Glutamatergic neuron (in vitro differentiated cells): Measurements from ENCODE around the gene PRR7. TPM values are rescaled to one million over a fixed set of nuclear protein-coding genes. Genes with fewer than 3 reads are reported as not detected.

Experiments used
- DNase-seq: peaks from one replicate; pipeline ENCODE4 v3.0.0; 2022
- H3K27ac Mint-ChIP-seq: one replicate; pipeline ENCODE4 v1.8.0; 2020; ENCODE audit warnings: mild to moderate bottlenecking, mixed read lengths, inconsistent platforms; ENCODE audit not compliant: unreplicated experiment
- H3K27me3 Mint-ChIP-seq: one replicate; pipeline ENCODE4 v1.8.0; 2020; ENCODE audit warnings: mild to moderate bottlenecking, moderate library complexity, mixed read lengths, inconsistent platforms; ENCODE audit not compliant: unreplicated experiment
- H3K36me3 Mint-ChIP-seq: one replicate; pipeline ENCODE4 v1.8.0; 2020; ENCODE audit warnings: mild to moderate bottlenecking, mixed read lengths, inconsistent platforms; ENCODE audit not compliant: unreplicated experiment
- H3K4me1 Mint-ChIP-seq: one replicate; pipeline ENCODE4 v1.8.0; 2020; ENCODE audit warnings: mild to moderate bottlenecking, low read depth, mixed read lengths, inconsistent platforms; ENCODE audit not compliant: unreplicated experiment
- H3K4me3 Mint-ChIP-seq: one replicate; pipeline ENCODE4 v1.8.0; 2020; ENCODE audit warnings: mild to moderate bottlenecking, mixed read lengths, inconsistent platforms; ENCODE audit not compliant: unreplicated experiment
- H3K9me3 Mint-ChIP-seq: one replicate; pipeline ENCODE4 v1.8.0; 2020; ENCODE audit warnings: mild to moderate bottlenecking, moderate library complexity, mixed read lengths, inconsistent platforms; ENCODE audit not compliant: unreplicated experiment
- CTCF ChIP-seq: fragments of 200-600 bp; sonication (generic); IDR thresholded peaks from one replicate; pipeline ENCODE4 v1.5.0; 2021; ENCODE audit not compliant: partially characterized antibody, unreplicated experiment
- total RNA-seq: library from RNA; stranded (reverse); fragmentation: NEBNext Ultra II Directional; extraction: Animal tissue kit (Norgen Biotek cat#: 25700); gene quantifications from one replicate; pipeline ENCODE4 v1.2.1, GENCODE V29; 2021; ENCODE audit not compliant: unreplicated experiment

Gene PRR7
- total RNA-seq, 1 donor from 2014 or later: 4.1 TPM

DNA sequence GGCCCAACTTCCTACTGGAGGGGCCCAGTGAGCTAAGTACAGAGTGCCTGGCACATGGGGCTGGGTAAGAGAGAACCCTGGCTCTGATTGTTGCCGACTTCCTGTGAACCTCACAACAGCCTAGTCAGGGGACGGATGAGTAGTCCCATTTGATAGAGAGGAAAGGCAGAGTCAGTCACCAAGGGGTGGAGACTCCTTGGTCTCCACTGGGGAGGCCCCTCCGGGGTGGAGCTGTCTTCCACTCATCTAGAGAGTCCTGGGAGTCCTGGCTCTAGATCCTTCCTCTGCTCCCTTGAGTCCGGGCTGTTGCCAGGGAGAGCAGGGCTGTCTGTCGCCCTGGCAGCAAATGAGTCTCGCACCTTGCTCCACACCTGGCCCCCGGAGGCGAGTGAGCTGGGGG lies 12.2 kb upstream of the PRR7 start:
- Mint-ChIP-seq H3K4me3 (no peak overlapping the region), H3K4me1 (no peaks in the 10 kb centered on the region), H3K9me3 (no peaks in the 10 kb centered on the region), H3K27ac (no peak overlapping the region), H3K27me3 (peaks cover 5% of the 10 kb centered on the region), H3K36me3 (peaks cover under 1% of the 10 kb centered on the region)
- no peak for TF ChIP-seq CTCF
- DNase-seq: no peak

DNA sequence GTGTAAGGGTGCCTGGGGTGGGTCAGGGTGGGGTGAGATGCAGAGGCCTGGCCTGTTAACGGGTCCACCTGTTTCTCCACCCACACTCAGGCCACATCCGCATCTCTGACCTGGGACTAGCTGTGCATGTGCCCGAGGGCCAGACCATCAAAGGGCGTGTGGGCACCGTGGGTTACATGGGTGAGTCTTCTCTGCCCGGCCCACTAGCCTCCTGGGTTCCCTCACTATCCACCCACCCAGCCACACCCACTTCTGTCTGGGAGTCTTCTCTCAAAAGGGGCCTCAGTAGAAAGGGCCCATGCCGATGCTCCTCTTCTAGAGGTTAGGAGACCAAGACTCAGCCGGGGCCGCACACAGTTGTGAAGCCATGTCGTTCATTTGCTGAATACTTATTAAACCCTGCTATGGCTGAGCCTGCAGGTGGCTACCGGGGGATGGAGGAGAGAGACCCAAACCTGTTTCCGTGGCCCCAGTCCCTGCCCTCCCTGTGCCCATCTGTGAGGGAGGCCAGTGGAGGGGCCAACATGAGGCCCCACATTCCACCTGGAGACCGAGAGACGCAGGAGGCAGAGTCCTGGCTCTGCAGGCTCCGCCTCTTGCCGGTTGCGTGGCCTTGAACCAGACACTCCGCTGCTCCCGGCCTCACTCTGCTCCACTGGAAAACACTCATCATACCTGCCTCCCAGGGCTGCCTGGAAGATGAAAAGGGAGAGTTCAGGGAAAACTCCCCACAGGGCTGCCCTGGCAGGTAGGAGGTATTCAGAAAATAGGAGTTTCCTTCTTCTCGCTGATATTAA lies 11.5 kb upstream of the PRR7 start:
- Mint-ChIP-seq H3K27ac (no peak overlapping the region), H3K36me3 (peaks cover 5% of the 10 kb centered on the region), H3K9me3 (peaks cover 5% of the 10 kb centered on the region)

GRCh38 chr5:177435847-177436536 lies 10.6 kb upstream of the PRR7 start:
- Mint-ChIP-seq H3K4me3 (no peak overlapping the region), H3K27me3 (peaks cover 4% of the 10 kb centered on the region), H3K27ac (no peak overlapping the region), H3K4me1 (peaks cover 3% of the 10 kb centered on the region), H3K9me3 (peaks cover 5% of the 10 kb centered on the region), H3K36me3 (peaks cover 5% of the 10 kb centered on the region)
- DNase-seq: no peak
- no peak for TF ChIP-seq CTCF

More for the DNA sequence above, 11.5 kb upstream of the PRR7 start:
- TF ChIP-seq CTCF: no peak
- no peaks in the 10 kb centered on the region for H3K4me1 Mint-ChIP-seq
- DNase-seq: no peak
- no peak overlapping the region for H3K4me3 Mint-ChIP-seq
- H3K27me3 Mint-ChIP-seq: peaks cover 4% of the 10 kb centered on the region

DNA sequence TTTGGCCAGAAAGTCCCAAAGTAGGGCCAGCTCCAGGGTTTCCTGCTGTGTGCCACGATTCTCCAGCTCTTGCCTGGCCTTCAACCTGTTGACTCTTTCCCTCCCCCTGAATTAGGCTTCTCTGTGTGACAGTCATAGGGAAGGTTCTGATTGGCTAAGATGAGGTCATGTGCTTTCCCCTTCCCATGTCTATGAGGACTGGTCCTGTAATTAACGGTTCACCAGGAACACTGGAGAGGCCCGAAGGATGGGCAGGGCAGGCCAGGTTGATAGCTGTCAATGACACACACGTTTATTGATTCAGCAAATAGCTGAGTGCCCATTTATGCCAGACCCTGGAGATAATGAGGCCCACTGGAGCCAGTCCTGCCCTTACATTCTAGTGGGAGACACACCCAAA lies 9.0 kb upstream of the PRR7 start:
- peaks cover 6% of the 10 kb centered on the region for H3K27me3 Mint-ChIP-seq
- no peak overlapping the region for H3K4me3 Mint-ChIP-seq
- H3K4me1 Mint-ChIP-seq: peaks cover 8% of the 10 kb centered on the region
- no peak for TF ChIP-seq CTCF
- DNase-seq: no peak
- peaks cover 5% of the 10 kb centered on the region for H3K36me3 Mint-ChIP-seq
- no peak overlapping the region for H3K27ac Mint-ChIP-seq
- peaks cover 5% of the 10 kb centered on the region for H3K9me3 Mint-ChIP-seq

DNA sequence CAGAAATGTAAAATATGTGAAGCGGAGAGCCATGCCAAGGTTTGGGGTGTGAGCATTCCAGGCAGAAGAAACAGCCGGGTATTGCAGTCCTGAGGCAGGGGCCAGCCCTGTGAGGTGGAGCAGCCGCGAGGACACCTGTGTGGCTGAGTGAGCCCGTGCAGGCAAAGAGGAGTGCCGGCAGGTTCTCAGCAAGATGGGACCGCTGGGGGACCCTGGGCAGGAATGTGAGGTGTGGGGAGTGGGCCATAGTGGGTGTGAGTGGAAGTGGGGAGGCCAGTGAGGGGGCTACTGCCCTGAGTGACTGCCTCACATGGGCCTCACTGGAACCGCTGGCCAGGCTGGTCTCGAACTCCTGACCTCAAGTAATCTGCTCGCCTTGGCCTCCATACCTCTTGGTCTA lies 8.1 kb upstream of the PRR7 start:
- no peak overlapping the region for H3K27ac Mint-ChIP-seq
- TF ChIP-seq CTCF: no peak
- no peak for DNase-seq
- H3K36me3 Mint-ChIP-seq: peaks cover 5% of the 10 kb centered on the region
- H3K4me3 Mint-ChIP-seq: no peak overlapping the region
- peaks cover 8% of the 10 kb centered on the region for H3K4me1 Mint-ChIP-seq
- peaks cover 5% of the 10 kb centered on the region for H3K9me3 Mint-ChIP-seq
- peaks cover 6% of the 10 kb centered on the region for H3K27me3 Mint-ChIP-seq
